ENCODE results near the gene SRGAP3. TPM values are rescaled to one million over a fixed set of nuclear protein-coding genes. Genes with fewer than 3 reads are reported as not detected.

Gene SRGAP3
- total RNA-seq, 4 donors from 2014 or later = 2.4 to 35.5 (median 8.2) TPM

DNA sequence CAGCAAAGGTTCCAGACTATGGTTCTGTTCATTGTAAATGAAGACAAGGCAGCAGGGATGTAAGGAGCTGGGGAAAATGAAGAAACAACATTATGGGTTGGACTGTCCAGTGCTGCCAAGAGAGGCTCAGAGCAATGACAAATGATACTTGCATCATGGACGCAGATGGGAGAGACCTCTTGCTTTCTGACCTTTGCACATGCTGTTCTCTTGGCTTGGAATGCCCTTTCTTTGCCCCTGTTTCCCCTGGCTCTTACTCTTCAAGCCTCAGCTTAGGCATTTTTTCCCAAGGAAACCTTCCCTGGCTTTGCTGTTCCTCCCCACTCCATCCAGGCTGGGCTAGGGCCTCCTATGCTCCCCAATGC lies 226.2 kb downstream of the SRGAP3 start:
- Histone ChIP-seq H3K4me1 (peaks cover 0 to 8% of the 10 kb centered on the region in 2 donors), H3K9me3 (no peaks in the 10 kb centered on the region), H3K36me3 (no peaks in the 10 kb centered on the region), H3K27me3 (no peaks in the 10 kb centered on the region), H3K4me3 (no peak overlapping the region), H3K27ac (no peak overlapping the region)
- intact Hi-C loops (cut with DNase I; ENCODE audit: low total_unique reads) = no loop called here
- TF ChIP-seq, protein P1, sequence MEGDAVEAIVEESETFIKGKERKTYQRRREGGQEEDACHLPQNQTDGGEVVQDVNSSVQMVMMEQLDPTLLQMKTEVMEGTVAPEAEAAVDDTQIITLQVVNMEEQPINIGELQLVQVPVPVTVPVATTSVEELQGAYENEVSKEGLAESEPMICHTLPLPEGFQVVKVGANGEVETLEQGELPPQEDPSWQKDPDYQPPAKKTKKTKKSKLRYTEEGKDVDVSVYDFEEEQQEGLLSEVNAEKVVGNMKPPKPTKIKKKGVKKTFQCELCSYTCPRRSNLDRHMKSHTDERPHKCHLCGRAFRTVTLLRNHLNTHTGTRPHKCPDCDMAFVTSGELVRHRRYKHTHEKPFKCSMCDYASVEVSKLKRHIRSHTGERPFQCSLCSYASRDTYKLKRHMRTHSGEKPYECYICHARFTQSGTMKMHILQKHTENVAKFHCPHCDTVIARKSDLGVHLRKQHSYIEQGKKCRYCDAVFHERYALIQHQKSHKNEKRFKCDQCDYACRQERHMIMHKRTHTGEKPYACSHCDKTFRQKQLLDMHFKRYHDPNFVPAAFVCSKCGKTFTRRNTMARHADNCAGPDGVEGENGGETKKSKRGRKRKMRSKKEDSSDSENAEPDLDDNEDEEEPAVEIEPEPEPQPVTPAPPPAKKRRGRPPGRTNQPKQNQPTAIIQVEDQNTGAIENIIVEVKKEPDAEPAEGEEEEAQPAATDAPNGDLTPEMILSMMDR (IDR thresholded peaks at IDR 0.05) = no peak
- TF ChIP-seq POLR2A (IDR thresholded peaks at IDR 0.05) = no peak
- DNase-seq = no peak

- no peak for DNase-seq
- Histone ChIP-seq H3K9me3 (no peaks in the 10 kb centered on the region), H3K36me3 (no peaks in the 10 kb centered on the region), H3K4me3 (no peak overlapping the region), H3K27ac (no peak overlapping the region), H3K4me1 (peaks cover 0 to 2% of the 10 kb centered on the region in 2 donors), H3K27me3 (no peaks in the 10 kb centered on the region)
- intact Hi-C loops (cut with DNase I; ENCODE audit: low total_unique reads) = no loop called here
- no peak for TF ChIP-seq POLR2A (IDR thresholded peaks at IDR 0.05)
Observed at GRCh38 chr3:9022305-9023225, 226.9 kb downstream of the SRGAP3 start.

DNA sequence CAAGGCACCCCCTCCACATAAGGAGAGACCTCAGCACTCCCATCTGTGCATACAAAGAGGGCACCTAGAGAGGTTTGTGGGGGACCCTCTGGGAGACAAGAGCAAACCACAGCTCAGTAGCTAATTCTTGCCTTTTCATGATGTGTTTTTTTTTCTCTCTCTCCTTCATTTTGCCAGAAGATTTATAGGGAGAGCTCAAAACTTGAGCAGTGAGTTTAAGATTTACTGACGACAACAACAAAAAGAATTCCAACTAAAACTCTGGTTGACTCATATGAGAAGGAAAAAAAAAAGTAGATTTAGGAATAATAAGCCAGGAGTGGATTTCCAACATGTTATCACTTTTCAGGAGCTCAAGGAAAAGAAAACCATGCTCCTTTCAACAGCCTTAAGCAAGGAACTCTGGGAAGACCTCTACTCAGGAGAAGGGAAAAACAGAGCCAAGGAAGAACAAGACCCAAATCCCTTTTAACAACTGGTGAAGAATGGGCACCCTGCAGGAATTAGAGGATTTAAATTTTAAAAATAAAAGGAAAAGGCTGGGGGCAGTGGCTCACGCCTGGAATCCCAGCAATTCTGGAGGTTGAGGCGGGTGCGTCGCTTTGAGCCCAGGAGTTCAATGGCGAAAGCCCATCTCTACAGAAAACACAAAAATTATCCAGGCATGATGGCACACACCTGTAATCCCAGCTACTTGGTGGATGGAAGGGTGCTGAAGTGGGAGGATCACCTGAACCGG lies 228.0 kb downstream of the SRGAP3 start:
- Histone ChIP-seq H3K4me3 (no peak overlapping the region), H3K4me1 (no peaks in the 10 kb centered on the region), H3K27me3 (no peaks in the 10 kb centered on the region), H3K36me3 (no peaks in the 10 kb centered on the region), H3K27ac (no peak overlapping the region), H3K9me3 (no peaks in the 10 kb centered on the region)
- no peak for DNase-seq
- intact Hi-C loops (cut with DNase I; ENCODE audit: low total_unique reads) = no loop called here
- TF ChIP-seq, protein P1 (IDR thresholded peaks at IDR 0.05) = no peak
- no peak for TF ChIP-seq POLR2A (IDR thresholded peaks at IDR 0.05)

DNA sequence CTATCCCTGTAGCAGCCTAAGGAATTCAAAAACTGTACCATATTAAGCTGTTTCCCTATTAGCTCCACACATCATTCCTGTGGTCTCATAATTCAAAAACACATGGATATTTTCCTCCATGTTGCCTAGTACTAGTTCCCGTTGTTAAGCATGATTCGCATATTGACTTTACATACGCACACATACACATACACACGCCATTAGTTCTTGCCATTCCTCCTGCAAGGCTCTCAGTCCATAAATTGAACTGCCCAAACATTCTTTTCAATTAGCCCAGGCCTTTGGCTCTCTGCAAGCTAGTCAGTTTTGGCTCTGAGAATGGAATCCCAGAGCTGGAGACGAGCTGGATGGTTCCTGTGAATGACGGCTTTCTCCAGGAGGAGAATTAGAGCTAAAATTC lies 229.0 kb downstream of the SRGAP3 start:
- TF ChIP-seq POLR2A (IDR thresholded peaks at IDR 0.05) = no peak
- TF ChIP-seq, protein P1 (IDR thresholded peaks at IDR 0.05) = no peak
- intact Hi-C loops (cut with DNase I; ENCODE audit: low total_unique reads) = no loop called here
- H3K9me3 ChIP-seq = no peaks in the 10 kb centered on the region
- no peak for DNase-seq
- no peak overlapping the region for H3K4me3 ChIP-seq
- no peaks in the 10 kb centered on the region for H3K27me3 ChIP-seq
- H3K4me1 ChIP-seq = no peaks in the 10 kb centered on the region
- no peak overlapping the region for H3K27ac ChIP-seq
- no peaks in the 10 kb centered on the region for H3K36me3 ChIP-seq

DNA sequence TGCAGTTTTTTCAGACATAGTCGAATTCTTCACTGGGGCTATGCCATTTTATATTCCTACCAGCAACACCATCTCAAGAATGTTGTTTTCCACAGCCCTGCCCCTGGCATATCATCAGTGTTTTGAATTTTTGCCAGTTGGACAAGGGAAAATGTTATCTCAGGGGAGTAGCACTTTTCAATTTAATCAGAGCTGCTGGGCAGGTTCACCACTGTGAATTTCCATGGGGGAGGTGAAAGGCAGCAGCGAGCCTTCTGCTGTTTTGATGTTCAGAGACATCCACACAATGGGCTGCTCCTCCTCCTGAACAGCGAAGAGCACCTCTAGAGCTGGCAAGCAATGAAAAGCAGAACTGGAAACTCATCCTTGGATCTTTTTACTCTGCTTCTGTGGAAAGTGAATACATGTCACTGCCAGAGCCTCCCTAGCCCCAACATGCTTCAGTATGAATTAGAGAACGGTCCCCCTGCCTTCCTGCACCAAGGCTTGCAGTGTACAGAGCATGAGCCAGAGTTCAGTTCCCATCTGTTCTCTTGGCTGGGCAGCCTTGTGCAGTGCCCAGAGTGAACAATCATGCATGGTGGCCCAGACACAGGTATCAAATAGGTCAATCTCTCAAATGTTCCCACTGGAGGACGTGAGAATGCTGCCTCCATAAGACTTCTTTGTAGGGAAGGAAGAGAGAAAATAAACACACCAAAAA lies 230.0 kb downstream of the SRGAP3 start:
- no peak overlapping the region for H3K4me3 ChIP-seq
- H3K27ac ChIP-seq = no peak overlapping the region

More for the DNA sequence above, 230.0 kb downstream of the SRGAP3 start:
- DNase-seq = no peak
- H3K4me1 ChIP-seq = no peaks in the 10 kb centered on the region
- intact Hi-C loops (cut with DNase I; ENCODE audit: low total_unique reads) = no loop called here
- no peaks in the 10 kb centered on the region for H3K27me3 ChIP-seq
- no peaks in the 10 kb centered on the region for H3K9me3 ChIP-seq
- H3K36me3 ChIP-seq = no peaks in the 10 kb centered on the region
- no peak for TF ChIP-seq POLR2A (IDR thresholded peaks at IDR 0.05)
- TF ChIP-seq, protein P1 (IDR thresholded peaks at IDR 0.05) = no peak

All from uterus (tissue), 4 donors.